H9 (cell line): ENCODE data around the gene THSD4. TPM values are rescaled to one million over a fixed set of nuclear protein-coding genes. Genes with fewer than 3 reads are reported as not detected.
A peak's percentile ranks its signal among the peaks of the same experiment; 100 is the strongest.

Experiments used
- DNase-seq: peaks from one replicate; pipeline ENCODE4 v3.0.0-alpha.2; 2017
- H2AFZ ChIP-seq: one replicate; pipeline ENCODE4 v1.6.1; 2013; ENCODE audit warnings: mild to moderate bottlenecking, low read length, control low read depth, moderate library complexity
- H2AK5ac ChIP-seq: 2 replicates; pipeline ENCODE4 v1.6.1; 2013; ENCODE audit warnings: low read length, control low read depth, mixed read lengths; ENCODE audit not compliant: insufficient read length
- H2BK120ac ChIP-seq: one replicate; pipeline ENCODE4 v1.6.1; 2013; ENCODE audit warnings: low read depth, mild to moderate bottlenecking, low read length, control low read depth, inconsistent platforms; ENCODE audit not compliant: poor library complexity, severe bottlenecking
- H2BK12ac ChIP-seq: 2 replicates; pipeline ENCODE4 v1.6.1; 2013; ENCODE audit warnings: low read length, control low read depth, mixed read lengths, low read depth; ENCODE audit not compliant: insufficient read length
- H2BK15ac ChIP-seq: 2 replicates; pipeline ENCODE4 v1.6.1; 2013; ENCODE audit warnings: low read depth, low read length, control low read depth
- H2BK20ac ChIP-seq: one replicate; pipeline ENCODE4 v1.6.1; 2013; ENCODE audit warnings: low read depth, mild to moderate bottlenecking, low read length, control low read depth, inconsistent platforms; ENCODE audit not compliant: poor library complexity, severe bottlenecking
- H2BK5ac ChIP-seq: 2 replicates; pipeline ENCODE4 v1.6.1; 2013; ENCODE audit warnings: low read length, control low read depth, mixed read lengths; ENCODE audit not compliant: insufficient read length
- H3K14ac ChIP-seq: 2 replicates; pipeline ENCODE4 v1.6.1; 2013; ENCODE audit warnings: low read length, control low read depth; ENCODE audit not compliant: insufficient read depth
- H3K18ac ChIP-seq: 2 replicates; pipeline ENCODE4 v1.6.1; 2013; ENCODE audit warnings: low read depth, mild to moderate bottlenecking, mixed read lengths, low read length, control low read depth; ENCODE audit not compliant: insufficient read length
- H3K23ac ChIP-seq: 2 replicates; pipeline ENCODE4 v1.6.1; 2013; ENCODE audit warnings: low read length, control low read depth, mixed read lengths, low read depth; ENCODE audit not compliant: insufficient read length
- H3K23me2 ChIP-seq: 2 replicates; pipeline ENCODE4 v1.6.1; 2013; ENCODE audit warnings: low read depth, mild to moderate bottlenecking, mixed read lengths, low read length, control low read depth; ENCODE audit not compliant: insufficient read length, poor library complexity, severe bottlenecking
- H3K27ac ChIP-seq: 2 replicates; pipeline ENCODE4 v1.5.1; 2013; ENCODE audit warnings: low read length, control low read depth, mixed read lengths, low read depth; ENCODE audit not compliant: insufficient read length
- H3K27me3 ChIP-seq: 2 replicates; pipeline ENCODE4 v1.6.1; 2013; ENCODE audit warnings: low read length, control low read depth, inconsistent platforms; ENCODE audit not compliant: insufficient read depth
- H3K4ac ChIP-seq: 2 replicates; pipeline ENCODE4 v1.6.1; 2013; ENCODE audit warnings: low read depth, mild to moderate bottlenecking, control low read depth, inconsistent platforms, low read length, moderate library complexity
- H3K4me1 ChIP-seq: 2 replicates; pipeline ENCODE4 v1.6.1; 2013; ENCODE audit warnings: low read length, control low read depth, inconsistent platforms; ENCODE audit not compliant: insufficient read depth
- H3K4me2 ChIP-seq: 2 replicates; pipeline ENCODE4 v1.6.1; 2013; ENCODE audit warnings: low read length, control low read depth, mixed read lengths; ENCODE audit not compliant: insufficient read length, insufficient read depth
- H3K56ac ChIP-seq: 2 replicates; pipeline ENCODE4 v1.6.1; 2013; ENCODE audit warnings: low read depth, mild to moderate bottlenecking, mixed read lengths, low read length, control low read depth; ENCODE audit not compliant: insufficient read length
- H3K79me1 ChIP-seq: 2 replicates; pipeline ENCODE4 v1.6.1; 2013; ENCODE audit warnings: low read depth, mild to moderate bottlenecking, moderate library complexity, low read length, control low read depth, inconsistent platforms; ENCODE audit not compliant: insufficient read depth, poor library complexity, severe bottlenecking
- H3K79me2 ChIP-seq: 2 replicates; pipeline ENCODE4 v1.6.1; 2013; ENCODE audit warnings: low read length, control low read depth, inconsistent platforms; ENCODE audit not compliant: insufficient read depth
- H3K9ac ChIP-seq: 2 replicates; pipeline ENCODE4 v1.6.1; 2013; ENCODE audit warnings: low read length, control low read depth, mixed read lengths; ENCODE audit not compliant: insufficient read length; ENCODE audit errors: extremely low read depth
- H3K9me3 ChIP-seq: one replicate; pipeline ENCODE4 v1.6.1; 2013; ENCODE audit warnings: low read depth, low read length, inconsistent platforms; ENCODE audit not compliant: control insufficient read depth
- H3T11ph ChIP-seq: one replicate; pipeline ENCODE4 v1.6.1; 2013; ENCODE audit warnings: mild to moderate bottlenecking, low read length, control low read depth, inconsistent platforms
- H4K20me1 ChIP-seq: one replicate; pipeline ENCODE4 v1.6.1; 2013; ENCODE audit not compliant: control insufficient read depth, insufficient read length, insufficient read depth
- H4K5ac ChIP-seq: 2 replicates; pipeline ENCODE4 v1.6.1; 2013; ENCODE audit warnings: low read depth, mild to moderate bottlenecking, mixed read lengths, low read length, control low read depth; ENCODE audit not compliant: insufficient read length
- H4K8ac ChIP-seq: replicated peaks from 2 replicates; pipeline ENCODE4 v1.6.1; 2013; ENCODE audit warnings: low read length, control low read depth, mixed read lengths, low read depth; ENCODE audit not compliant: insufficient read length
- H4K91ac ChIP-seq: 2 replicates; pipeline ENCODE4 v1.6.1; 2013; ENCODE audit warnings: low read depth, mild to moderate bottlenecking, moderate library complexity, mixed read lengths, low read length, control low read depth; ENCODE audit not compliant: insufficient read length
- H3K27ac Mint-ChIP-seq, 3 experiments: 2 replicates in 2 of 3; 3 replicates in 1 of 3; pipeline ENCODE4 v1.8.0; 2020 to 2021; ENCODE audit warnings: mixed read lengths in 3 of 3, mild to moderate bottlenecking in 1 of 3, moderate library complexity in 1 of 3
- H3K27me3 Mint-ChIP-seq: 2 replicates; pipeline ENCODE4 v1.8.0; 2021; ENCODE audit warnings: low read depth, mild to moderate bottlenecking, moderate library complexity, mixed read lengths
- H3K36me3 Mint-ChIP-seq, 3 experiments: 2 replicates in 2 of 3; 3 replicates in 1 of 3; pipeline ENCODE4 v1.8.0; 2020 to 2021; ENCODE audit warnings: low read depth in 3 of 3, mixed read lengths in 3 of 3; ENCODE audit not compliant: insufficient read depth in 1 of 3
- H3K4me1 Mint-ChIP-seq, 2 experiments: 2 replicates each; pipeline ENCODE4 v1.8.0; 2020; ENCODE audit warnings: mixed read lengths in 2 of 2
- H3K4me3 Mint-ChIP-seq, 2 experiments: 2 replicates in 1 of 2; 3 replicates in 1 of 2; pipeline ENCODE4 v1.8.0; 2020 to 2021; ENCODE audit warnings: mild to moderate bottlenecking in 2 of 2, mixed read lengths in 2 of 2, moderate library complexity in 1 of 2
- H3K9me3 Mint-ChIP-seq, 2 experiments: 2 replicates in 1 of 2; 3 replicates in 1 of 2; pipeline ENCODE4 v1.8.0; 2020; ENCODE audit warnings: mild to moderate bottlenecking in 2 of 2, mixed read lengths in 2 of 2, moderate library complexity in 1 of 2
- WGBS: extraction: QIAGEN DNeasy Blood & Tissue Kit; methylation state at CpG from one replicate; pipeline ENCODE4 v1.1.7; 2013; ENCODE audit warnings: missing lambda C conversion rate, low lambda C conversion rate, mixed read lengths; ENCODE audit not compliant: insufficient read length; ENCODE audit errors: extremely low coverage; 5-methylcytosine and 5-hydroxymethylcytosine counted together
- total RNA-seq: library from RNA; stranded (reverse); gene quantifications from 2 replicates; pipeline ENCODE4 v1.2.1, GENCODE V29; 2021
- TF ChIP-seq, protein P1 (sequence below): fragments of 200-600 bp; sonication (generic); conservative IDR thresholded peaks from 3 replicates; pipeline ENCODE4 v1.8.0; 2021; ENCODE audit warnings: antibody characterized with exemption, mild to moderate bottlenecking

THSD4 gene
- total RNA-seq, 1 experiment from 2014 or later: 5.5 TPM

DNA sequence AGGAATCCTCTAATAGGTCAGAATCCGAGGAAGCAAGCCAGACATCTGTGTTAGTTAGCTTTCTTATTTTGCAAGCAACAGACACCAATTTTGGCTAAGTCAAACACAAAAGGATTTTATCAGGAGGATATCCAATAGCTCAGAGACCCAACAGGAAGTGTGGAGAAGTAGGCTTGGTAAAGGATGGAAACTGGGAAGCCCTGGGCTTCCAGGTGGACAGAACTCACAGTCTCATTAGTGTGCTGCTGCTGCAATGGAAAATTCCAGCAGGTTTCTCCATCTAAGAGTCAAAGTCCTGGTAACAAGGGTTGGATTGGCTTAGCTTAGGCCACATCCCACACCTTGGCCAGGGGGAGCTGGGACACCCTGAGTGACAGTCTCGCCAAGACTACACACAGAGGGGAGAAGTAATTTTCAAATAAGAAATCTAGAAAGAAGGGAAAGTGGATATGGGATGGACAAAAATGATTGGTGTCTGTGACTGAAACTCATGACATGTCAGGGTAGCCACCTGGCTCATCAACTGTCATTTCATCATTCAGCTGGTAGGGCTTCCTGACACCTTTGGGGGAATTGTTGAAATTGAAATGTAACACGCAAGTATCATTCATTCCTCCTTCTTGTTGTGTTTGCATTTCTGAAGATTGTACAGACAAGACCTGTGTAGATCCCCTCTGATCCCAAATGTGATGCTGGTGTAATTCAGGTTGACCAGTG is 158.6 kb downstream of the THSD4 start:
- TF ChIP-seq, protein P1, sequence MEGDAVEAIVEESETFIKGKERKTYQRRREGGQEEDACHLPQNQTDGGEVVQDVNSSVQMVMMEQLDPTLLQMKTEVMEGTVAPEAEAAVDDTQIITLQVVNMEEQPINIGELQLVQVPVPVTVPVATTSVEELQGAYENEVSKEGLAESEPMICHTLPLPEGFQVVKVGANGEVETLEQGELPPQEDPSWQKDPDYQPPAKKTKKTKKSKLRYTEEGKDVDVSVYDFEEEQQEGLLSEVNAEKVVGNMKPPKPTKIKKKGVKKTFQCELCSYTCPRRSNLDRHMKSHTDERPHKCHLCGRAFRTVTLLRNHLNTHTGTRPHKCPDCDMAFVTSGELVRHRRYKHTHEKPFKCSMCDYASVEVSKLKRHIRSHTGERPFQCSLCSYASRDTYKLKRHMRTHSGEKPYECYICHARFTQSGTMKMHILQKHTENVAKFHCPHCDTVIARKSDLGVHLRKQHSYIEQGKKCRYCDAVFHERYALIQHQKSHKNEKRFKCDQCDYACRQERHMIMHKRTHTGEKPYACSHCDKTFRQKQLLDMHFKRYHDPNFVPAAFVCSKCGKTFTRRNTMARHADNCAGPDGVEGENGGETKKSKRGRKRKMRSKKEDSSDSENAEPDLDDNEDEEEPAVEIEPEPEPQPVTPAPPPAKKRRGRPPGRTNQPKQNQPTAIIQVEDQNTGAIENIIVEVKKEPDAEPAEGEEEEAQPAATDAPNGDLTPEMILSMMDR: no peak
- peaks cover 0 to 9% (median 2%) of the 10 kb centered on the region in 3 experiments; a peak in 2 of 7 replicates for H3K36me3 Mint-ChIP-seq
- Histone ChIP-seq H2AFZ (no peak overlapping the region), H2BK120ac (no peak overlapping the region), H3K4me1 (no peaks in the 10 kb centered on the region), H3K9me3 (no peaks in the 10 kb centered on the region), H4K20me1 (no peaks in the 10 kb centered on the region), H4K8ac (no peak overlapping the region), H3K4ac (no peak overlapping the region), H2AK5ac (no peak overlapping the region), H3K14ac (no peak overlapping the region), H2BK15ac (no peak overlapping the region), H2BK20ac (no peak overlapping the region), H3K23me2 (no peaks in the 10 kb centered on the region), H3K79me1 (no peaks in the 10 kb centered on the region), H3K4me2 (no peak overlapping the region), H3K56ac (no peak overlapping the region), H3K9ac (no peak overlapping the region), H3K23ac (no peak overlapping the region), H3K27me3 (no peaks in the 10 kb centered on the region), H3T11ph (no peak overlapping the region), H2BK12ac (no peak overlapping the region), H4K5ac (no peak overlapping the region), H3K27ac (no peak overlapping the region), H2BK5ac (no peak overlapping the region), H3K79me2 (no peaks in the 10 kb centered on the region), H3K18ac (no peak overlapping the region), H4K91ac (no peak overlapping the region)
- H3K4me3 Mint-ChIP-seq: no peak overlapping the region
- WGBS: no CpG with 5 or more reads among the region's 3 CpGs
- peak overlapping the region in 2 of 3 experiments; percentile 45 to 57; a peak in 2 of 7 replicates for H3K27ac Mint-ChIP-seq
- H3K27me3 Mint-ChIP-seq: no peaks in the 10 kb centered on the region; the same call in 1 of the 2 replicates
- no peak for DNase-seq
- peaks cover 8 to 14% of the 10 kb centered on the region in 2 experiments for H3K4me1 Mint-ChIP-seq
- H3K9me3 Mint-ChIP-seq: peaks cover 5 to 11% of the 10 kb centered on the region in 2 experiments; a peak in 4 of 5 replicates
